GM21360 (cell line): ENCODE results near the gene EEA1.
"Not testable (repeated sequence)": the region's sequence is repeated elsewhere in the genome, so short reads cannot be mapped to it uniquely, and the experiment has no call there.

ENCODE experiments used
- ATAC-seq: cut with Tn5 transposase; IDR thresholded peaks from one replicate; pipeline ENCODE4 v1.9.1; 2021; ENCODE audit warnings: mild to moderate bottlenecking, moderate library complexity; ENCODE audit not compliant: unreplicated experiment

The EEA1 gene

DNA sequence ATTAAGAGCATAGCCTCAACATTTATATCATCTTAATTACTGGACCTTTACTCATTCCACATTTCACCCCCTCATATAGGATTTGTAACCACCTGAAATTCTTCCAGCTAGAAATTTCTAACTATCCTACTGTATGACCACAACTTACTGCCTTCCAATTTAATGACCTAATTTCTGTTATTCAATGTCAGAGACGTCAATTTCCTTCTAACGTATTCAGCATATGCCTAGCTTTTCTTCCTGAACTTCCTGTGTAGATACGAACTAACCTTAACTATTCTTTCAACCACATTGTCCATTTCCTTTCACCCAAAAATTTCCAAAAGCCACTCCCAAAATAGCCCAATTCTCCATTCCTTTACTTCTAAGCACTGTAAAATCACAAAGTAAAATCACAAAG, 108.0 kb downstream of the EEA1 start:
- no peak for ATAC-seq

GRCh38 chr12:92814584-92814983, 114.5 kb downstream of the EEA1 start:
- no peak for ATAC-seq

GRCh38 chr12:92810370-92810769, 118.7 kb downstream of the EEA1 start:
- ATAC-seq: peak; percentile 90

DNA sequence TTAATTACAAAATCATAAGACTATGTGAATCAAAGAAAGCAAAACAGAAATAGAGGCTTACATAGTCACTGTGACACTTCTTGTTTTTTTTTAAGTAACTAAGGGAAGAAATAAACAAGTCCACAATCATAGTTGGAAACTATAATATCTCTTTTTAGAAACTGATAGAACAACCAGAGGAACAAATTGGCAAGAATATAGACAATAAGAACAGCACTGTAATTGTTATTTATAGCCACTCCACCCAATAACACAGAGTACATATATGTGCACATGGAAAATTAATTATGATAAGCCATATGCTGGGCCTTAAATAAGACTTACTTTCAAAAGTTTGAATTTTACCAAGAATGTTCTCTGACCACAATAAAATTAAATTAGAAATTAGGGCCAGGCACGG, 125.2 kb downstream of the EEA1 start:
- ATAC-seq: no peak

DNA sequence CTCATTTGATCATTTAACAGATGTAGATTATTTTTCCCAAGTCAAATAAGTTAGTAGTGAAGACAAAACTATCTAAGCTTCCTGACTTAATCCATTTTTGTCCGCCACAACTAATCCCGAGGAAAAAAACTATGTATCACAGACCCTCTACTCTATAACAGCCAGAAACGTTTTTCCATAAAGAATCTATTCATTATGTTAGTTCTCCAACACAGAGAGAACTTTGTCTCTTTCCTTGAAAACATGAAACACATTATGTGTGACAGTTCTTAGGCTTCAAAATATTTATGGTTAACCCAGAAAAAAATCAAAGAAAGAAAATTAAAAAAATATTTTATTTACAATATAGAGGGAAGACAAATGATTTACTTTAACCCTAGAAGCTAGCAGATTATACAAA, 126.2 kb downstream of the EEA1 start:
- no peak for ATAC-seq

DNA sequence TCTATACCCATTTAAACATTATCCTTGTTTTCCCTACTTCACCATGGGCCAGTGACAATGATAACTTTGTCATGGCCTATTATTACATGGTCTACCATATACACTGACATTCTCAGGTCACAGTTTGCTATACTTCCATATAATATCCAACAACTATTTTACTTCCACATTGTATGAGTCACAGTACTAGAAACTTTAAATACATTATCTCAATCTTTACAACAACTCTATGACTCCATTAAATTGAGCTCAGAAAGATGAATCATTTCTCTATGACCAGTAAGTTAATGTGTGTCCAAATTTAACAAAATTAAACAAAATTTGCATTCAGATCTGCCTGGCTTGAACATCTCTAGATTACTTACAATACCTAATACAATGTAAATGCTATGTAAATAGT, 132.4 kb downstream of the EEA1 start:
- ATAC-seq: no peak

GRCh38 chr12:92794814-92795213, 134.3 kb downstream of the EEA1 start:
- no peak for ATAC-seq

- not testable (repeated sequence) for ATAC-seq
These were observed 134.7 kb downstream of the EEA1 start for GRCh38 chr12:92794356-92794755.

DNA sequence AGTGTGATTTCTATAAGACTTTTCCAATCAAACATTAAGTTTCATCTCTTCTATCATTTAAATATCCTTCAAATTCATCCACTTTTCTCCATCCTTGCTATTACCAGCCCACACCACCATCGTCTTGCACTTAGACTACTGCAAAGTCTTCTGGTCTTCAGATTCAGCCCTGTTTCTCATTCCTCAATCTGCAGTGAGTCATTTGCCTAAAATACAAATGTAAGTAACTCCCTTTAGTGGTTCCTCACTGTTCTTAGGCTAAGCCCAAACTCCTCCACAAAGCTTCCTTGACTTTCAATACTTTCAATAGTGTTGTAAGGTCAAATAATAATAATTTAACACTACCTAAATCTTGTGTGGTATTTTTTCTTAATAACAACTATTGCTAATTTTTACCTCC, 143.1 kb downstream of the EEA1 start:
- no peak for ATAC-seq

- ATAC-seq: no peak
These were observed 143.5 kb downstream of the EEA1 start for GRCh38 chr12:92785563-92785950.

GRCh38 chr12:92784797-92785562, 144.1 kb downstream of the EEA1 start:
- ATAC-seq: peak; percentile 96

DNA sequence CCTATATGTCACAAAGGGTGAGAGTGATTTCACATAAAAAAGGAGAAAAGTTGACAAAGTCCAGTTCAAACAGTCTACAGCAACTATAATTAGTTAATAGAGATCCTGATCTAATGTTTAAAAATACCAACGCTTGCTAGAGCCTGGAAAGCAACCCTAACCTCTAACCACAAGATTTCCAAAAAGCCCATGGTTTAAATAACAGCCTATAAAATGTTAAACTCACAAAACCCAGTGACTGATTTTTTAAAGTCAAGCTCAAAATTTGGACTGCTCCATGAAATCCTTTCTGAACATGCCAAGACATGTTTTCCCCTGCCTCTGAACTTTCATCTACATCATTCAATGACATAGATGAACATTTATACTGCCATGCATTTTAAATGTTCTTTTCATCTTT, 144.7 kb downstream of the EEA1 start:
- ATAC-seq: no peak

DNA sequence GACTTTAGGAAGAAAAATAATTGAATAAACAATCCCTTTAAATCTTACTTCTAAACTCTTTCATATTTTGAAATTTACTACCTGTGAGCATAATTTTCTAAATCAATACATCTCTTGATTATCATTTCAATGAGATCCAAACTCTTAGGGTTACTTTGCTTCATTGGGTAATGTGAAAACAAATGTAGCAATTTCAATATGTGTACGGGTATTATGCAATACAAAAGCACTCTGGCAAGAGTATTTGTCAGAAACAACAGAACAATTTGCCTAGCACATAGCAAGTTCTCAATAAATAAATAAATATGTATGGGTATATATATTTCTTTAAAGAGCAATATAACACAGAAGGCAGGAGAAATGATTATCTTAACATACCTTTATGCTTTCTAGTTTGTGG, 149.2 kb downstream of the EEA1 start:
- ATAC-seq: no peak

DNA sequence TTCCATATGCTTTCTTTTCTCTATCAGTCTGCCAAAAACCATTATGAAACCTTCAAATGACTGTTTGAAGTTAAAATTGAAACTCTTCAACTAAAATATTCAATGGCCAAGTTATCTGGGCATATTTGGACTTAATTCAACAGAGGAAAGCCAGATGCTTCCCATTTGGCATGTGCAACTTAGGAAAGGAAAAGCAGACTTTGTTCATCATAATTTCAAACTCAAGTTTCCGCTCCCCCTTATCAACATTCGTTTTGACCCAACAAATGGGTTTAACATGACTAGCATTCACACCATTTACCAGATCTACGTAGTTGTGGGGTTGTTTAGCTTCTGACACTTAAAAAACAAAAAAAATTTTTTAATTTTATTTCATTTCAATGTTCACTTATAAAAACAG, 150.6 kb downstream of the EEA1 start:
- ATAC-seq: no peak

DNA sequence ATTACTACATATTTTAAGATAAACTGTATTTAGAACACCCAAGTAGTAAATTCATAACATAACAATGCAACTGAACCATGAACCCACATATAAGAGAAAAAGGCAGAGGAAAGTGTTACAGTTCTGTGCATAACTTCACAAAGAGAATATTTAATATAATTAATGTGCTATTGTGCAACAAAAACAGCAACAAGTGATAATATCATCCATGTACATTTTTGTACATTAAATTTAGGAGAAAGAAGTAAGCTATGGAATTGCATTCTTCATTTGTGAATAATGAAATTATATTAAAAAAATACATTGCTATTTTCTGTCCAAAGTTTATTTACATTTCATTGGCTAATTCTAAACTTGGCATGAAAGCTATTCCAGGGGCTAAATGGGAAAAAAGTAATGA, 153.7 kb downstream of the EEA1 start:
- ATAC-seq: no peak

- ATAC-seq: no peak
These were observed 158.1 kb downstream of the EEA1 start for GRCh38 chr12:92771001-92771400.

- peak; percentile 79 for ATAC-seq
These were observed 159.8 kb downstream of the EEA1 start for GRCh38 chr12:92769124-92769901.

DNA sequence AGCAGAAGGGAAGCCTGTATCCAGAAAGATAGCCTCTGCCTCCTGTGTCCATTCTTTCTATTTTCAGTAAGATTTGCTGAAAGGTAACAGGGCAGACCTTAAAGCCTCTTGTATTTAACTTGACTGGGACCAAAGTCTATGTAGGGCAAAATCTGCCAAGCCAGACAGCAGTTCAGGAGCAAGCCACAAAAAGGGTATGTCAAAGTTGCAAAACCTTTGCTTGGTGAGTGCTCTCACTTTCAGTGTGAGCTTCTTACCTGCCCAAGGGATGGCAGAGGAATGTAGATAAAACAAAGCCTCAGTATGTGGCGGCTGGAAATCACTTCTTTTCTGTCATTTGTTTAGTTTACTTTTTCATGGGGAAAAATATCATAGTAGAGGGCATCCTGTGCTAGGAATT, 163.2 kb downstream of the EEA1 start:
- ATAC-seq: no peak

- ATAC-seq: no peak
These were observed 164.3 kb downstream of the EEA1 start for GRCh38 chr12:92764831-92765230.

- ATAC-seq: no peak
These were observed 166.3 kb downstream of the EEA1 start for GRCh38 chr12:92762773-92763172.

DNA sequence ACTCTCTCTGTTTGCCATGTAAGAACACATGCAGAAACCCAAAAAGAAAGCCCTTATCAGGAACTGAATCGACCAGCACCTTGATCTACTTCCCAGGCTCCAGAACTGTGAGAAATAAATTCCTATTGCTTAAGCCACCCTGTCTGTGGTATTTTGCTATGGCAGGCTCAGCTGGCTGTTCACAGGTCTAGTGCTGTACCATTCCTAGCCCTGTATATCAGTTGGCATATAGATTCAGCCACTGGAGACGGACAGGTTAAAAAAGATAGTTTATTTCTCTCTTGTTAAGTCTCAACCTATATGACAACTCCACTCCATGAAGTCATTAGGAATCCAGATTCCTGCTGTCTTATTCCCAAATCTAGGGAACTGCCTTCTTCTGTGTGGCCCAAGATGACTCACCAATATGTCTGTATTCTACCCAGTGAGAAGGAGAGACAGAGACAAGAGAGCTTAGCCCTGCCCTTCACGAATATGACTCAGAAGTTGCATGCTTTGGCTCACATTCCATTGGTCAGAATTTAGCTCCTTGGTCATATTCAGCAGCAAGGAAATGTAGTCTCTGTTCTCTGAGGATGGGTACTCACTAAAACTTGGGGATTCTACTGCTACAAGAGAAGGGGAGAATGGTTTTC, 169.3 kb downstream of the EEA1 start:
- no peak for ATAC-seq

- no peak for ATAC-seq
These were observed 171.4 kb downstream of the EEA1 start for GRCh38 chr12:92757597-92758121.
